HEK293 (cell line): ENCODE measurements around the gene MANSC4.
A peak's percentile ranks its signal among the peaks of the same experiment; 100 is the strongest.

ENCODE experiments used
- CTCF ChIA-PET: fragments of 350-600 bp; formaldehyde crosslinking; extraction: SDS; loops from one replicate; lab custom pipeline; 2021; ENCODE audit warnings: antibody characterized with exemption; lab: Yijun Ruan, JAX
- POLR2A ChIA-PET: fragments of 300-600 bp; formaldehyde crosslinking; extraction: SDS; loops from one replicate; lab custom pipeline; 2020; ENCODE audit warnings: antibody characterized with exemption, inconsistent platforms; lab: Yijun Ruan, JAX
- H3K27ac ChIP-seq: fragments of 200-500 bp; sonication (Bioruptor generic); 2 replicates; pipeline ENCODE4 v1.5.1; 2014; ENCODE audit warnings: low read depth, low read length, control low read depth, inconsistent platforms; ENCODE audit errors: extremely low read depth
- H3K36me3 ChIP-seq, 2 experiments: fragments of 200-500 bp in 1 of 2; sonication (Bioruptor generic) in 1 of 2; 1 replicate in 1 of 2; 2 replicates in 1 of 2; pipeline ENCODE4 v1.5.1; 2014 to 2017; ENCODE audit warnings: inconsistent platforms in 2 of 2, low read length in 2 of 2; ENCODE audit not compliant: control insufficient read depth in 2 of 2, insufficient read depth in 1 of 2
- H3K4me1 ChIP-seq: fragments of 200-500 bp; sonication (Bioruptor generic); 2 replicates; pipeline ENCODE4 v1.5.1; 2014; ENCODE audit warnings: mild to moderate bottlenecking, low read length, inconsistent platforms; ENCODE audit not compliant: control insufficient read depth, insufficient read depth
- H3K4me3 ChIP-seq: 2 replicates; pipeline ENCODE4 v1.5.1; 2011; ENCODE audit warnings: low read depth, mild to moderate bottlenecking, control low read depth, low read length, moderate library complexity
- H3K9me3 ChIP-seq: fragments of 200-500 bp; sonication (Bioruptor generic); 2 replicates; pipeline ENCODE4 v1.5.1; 2014; ENCODE audit warnings: low read depth, low read length, inconsistent platforms; ENCODE audit not compliant: control insufficient read depth, insufficient read depth
- EGR2 ChIP-seq: fragments of 450-650 bp; formaldehyde crosslinking; IDR thresholded peaks from 2 replicates; pipeline ENCODE4 v1.5.1; 2016; ENCODE audit warnings: low read depth, missing biosample characterization, missing genetic modification characterization
- GLIS2 ChIP-seq: fragments of 450-650 bp; formaldehyde crosslinking; IDR thresholded peaks from 2 replicates; pipeline ENCODE4 v1.5.1; 2016; ENCODE audit warnings: missing biosample characterization, missing genetic modification characterization
- MEIS1 ChIP-seq: sonication (generic); formaldehyde crosslinking; IDR thresholded peaks from 2 replicates; pipeline ENCODE4 v1.8.1; 2022; ENCODE audit warnings: missing genetic modification reagents, mild to moderate bottlenecking, borderline replicate concordance
- OVOL3 ChIP-seq: fragments of 450-650 bp; formaldehyde crosslinking; IDR thresholded peaks from 2 replicates; pipeline ENCODE4 v1.5.1; 2016; ENCODE audit warnings: missing biosample characterization, missing genetic modification characterization
- SCRT1 ChIP-seq: fragments of 450-650 bp; formaldehyde crosslinking; IDR thresholded peaks from 2 replicates; pipeline ENCODE4 v1.5.1; 2016; ENCODE audit warnings: missing biosample characterization, missing genetic modification characterization, borderline replicate concordance
- TRIM28 ChIP-seq: IDR thresholded peaks from 2 replicates; pipeline ENCODE4 v1.6.1; 2011; ENCODE audit warnings: low read length, control low read depth, borderline replicate concordance
- YY2 ChIP-seq: fragments of 450-650 bp; formaldehyde crosslinking; IDR thresholded peaks from 2 replicates; pipeline ENCODE4 v1.5.1; 2016; ENCODE audit warnings: missing biosample characterization, missing genetic modification characterization
- ZBTB20 ChIP-seq: fragments of 450-650 bp; formaldehyde crosslinking; IDR thresholded peaks from 2 replicates; pipeline ENCODE4 v1.5.1; 2016; ENCODE audit warnings: missing biosample characterization, missing genetic modification characterization
- ZBTB8A ChIP-seq: fragments of 450-650 bp; formaldehyde crosslinking; IDR thresholded peaks from 2 replicates; pipeline ENCODE4 v1.5.1; 2016; ENCODE audit warnings: missing biosample characterization, missing genetic modification characterization
- ZFHX2 ChIP-seq: fragments of 450-650 bp; formaldehyde crosslinking; conservative IDR thresholded peaks from 2 replicates; pipeline ENCODE4 v1.5.1; 2016; ENCODE audit warnings: missing biosample characterization, missing genetic modification characterization
- ZFP37 ChIP-seq: fragments of 450-650 bp; formaldehyde crosslinking; IDR thresholded peaks from 2 replicates; pipeline ENCODE4 v1.5.1; 2016; ENCODE audit warnings: missing biosample characterization, missing genetic modification characterization
- ZIC2 ChIP-seq: fragments of 450-650 bp; formaldehyde crosslinking; IDR thresholded peaks from 2 replicates; pipeline ENCODE4 v1.5.1; 2016; ENCODE audit warnings: missing biosample characterization, missing genetic modification characterization
- ZNF140 ChIP-seq: fragments of 450-650 bp; formaldehyde crosslinking; IDR thresholded peaks from 2 replicates; pipeline ENCODE4 v1.5.1; 2016; ENCODE audit warnings: missing biosample characterization, missing genetic modification characterization
- ZNF155 ChIP-seq: fragments of 450-650 bp; formaldehyde crosslinking; IDR thresholded peaks from 2 replicates; pipeline ENCODE4 v1.5.1; 2016; ENCODE audit warnings: missing biosample characterization, missing genetic modification characterization
- ZNF23 ChIP-seq: fragments of 450-650 bp; formaldehyde crosslinking; IDR thresholded peaks from 2 replicates; pipeline ENCODE4 v1.5.1; 2016; ENCODE audit warnings: missing biosample characterization, missing genetic modification characterization, borderline replicate concordance
- ZNF341 ChIP-seq: fragments of 450-650 bp; formaldehyde crosslinking; IDR thresholded peaks from 2 replicates; pipeline ENCODE4; 2016; ENCODE audit warnings: low read depth, missing biosample characterization, missing genetic modification characterization
- ZNF501 ChIP-seq: fragments of 450-650 bp; formaldehyde crosslinking; IDR thresholded peaks from 2 replicates; pipeline ENCODE4 v1.5.1; 2016; ENCODE audit warnings: missing biosample characterization, missing genetic modification characterization
- ZNF610 ChIP-seq: fragments of 450-650 bp; formaldehyde crosslinking; IDR thresholded peaks from 2 replicates; pipeline ENCODE4 v1.5.1; 2016; ENCODE audit warnings: missing biosample characterization, missing genetic modification characterization, borderline replicate concordance
- ZNF654 ChIP-seq: fragments of 450-650 bp; formaldehyde crosslinking; IDR thresholded peaks from 2 replicates; pipeline ENCODE4 v1.5.1; 2016; ENCODE audit warnings: low read depth, missing biosample characterization, missing genetic modification characterization
- TF ChIP-seq, protein P1 (sequence below): fragments of 450-650 bp; formaldehyde crosslinking; IDR thresholded peaks from 2 replicates; pipeline ENCODE4 v1.5.1; 2016; ENCODE audit warnings: missing biosample characterization, missing genetic modification characterization
- TF ChIP-seq, protein P2 (sequence below): fragments of 450-650 bp; formaldehyde crosslinking; IDR thresholded peaks from 2 replicates; pipeline ENCODE4 v1.5.1; 2017; ENCODE audit warnings: missing biosample characterization, missing genetic modification characterization
- TF ChIP-seq, protein P3 (sequence below): fragments of 450-650 bp; formaldehyde crosslinking; IDR thresholded peaks from 2 replicates; pipeline ENCODE4 v1.5.1; 2016; ENCODE audit warnings: missing biosample characterization, missing genetic modification characterization, borderline replicate concordance

MANSC4 gene

DNA sequence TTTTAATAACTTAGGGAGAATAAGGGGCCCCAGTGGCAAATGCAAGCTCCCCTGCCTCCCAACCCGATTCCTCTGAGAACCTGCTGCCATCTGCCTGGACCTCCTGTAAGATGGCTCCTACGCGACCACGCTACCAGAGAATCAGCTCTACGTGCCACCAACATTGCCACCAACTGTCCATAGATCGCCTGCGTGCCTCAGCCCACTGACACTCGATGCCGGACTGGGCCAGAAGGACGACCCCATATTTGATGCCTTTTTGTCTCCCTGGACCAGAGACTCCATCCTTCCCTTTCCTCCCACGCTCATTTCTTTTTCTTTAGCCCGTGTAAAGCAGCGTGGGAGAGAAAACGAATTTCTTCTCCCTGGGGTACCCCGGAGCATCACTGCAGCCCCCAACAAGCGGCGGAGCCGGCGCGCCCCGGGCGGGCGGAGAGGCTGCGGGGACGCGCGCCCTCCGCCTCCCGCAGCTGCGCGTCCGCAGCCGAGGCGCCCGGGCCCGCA is 568 bp downstream of the MANSC4 start (continued):
- TF ChIP-seq, protein P1, sequence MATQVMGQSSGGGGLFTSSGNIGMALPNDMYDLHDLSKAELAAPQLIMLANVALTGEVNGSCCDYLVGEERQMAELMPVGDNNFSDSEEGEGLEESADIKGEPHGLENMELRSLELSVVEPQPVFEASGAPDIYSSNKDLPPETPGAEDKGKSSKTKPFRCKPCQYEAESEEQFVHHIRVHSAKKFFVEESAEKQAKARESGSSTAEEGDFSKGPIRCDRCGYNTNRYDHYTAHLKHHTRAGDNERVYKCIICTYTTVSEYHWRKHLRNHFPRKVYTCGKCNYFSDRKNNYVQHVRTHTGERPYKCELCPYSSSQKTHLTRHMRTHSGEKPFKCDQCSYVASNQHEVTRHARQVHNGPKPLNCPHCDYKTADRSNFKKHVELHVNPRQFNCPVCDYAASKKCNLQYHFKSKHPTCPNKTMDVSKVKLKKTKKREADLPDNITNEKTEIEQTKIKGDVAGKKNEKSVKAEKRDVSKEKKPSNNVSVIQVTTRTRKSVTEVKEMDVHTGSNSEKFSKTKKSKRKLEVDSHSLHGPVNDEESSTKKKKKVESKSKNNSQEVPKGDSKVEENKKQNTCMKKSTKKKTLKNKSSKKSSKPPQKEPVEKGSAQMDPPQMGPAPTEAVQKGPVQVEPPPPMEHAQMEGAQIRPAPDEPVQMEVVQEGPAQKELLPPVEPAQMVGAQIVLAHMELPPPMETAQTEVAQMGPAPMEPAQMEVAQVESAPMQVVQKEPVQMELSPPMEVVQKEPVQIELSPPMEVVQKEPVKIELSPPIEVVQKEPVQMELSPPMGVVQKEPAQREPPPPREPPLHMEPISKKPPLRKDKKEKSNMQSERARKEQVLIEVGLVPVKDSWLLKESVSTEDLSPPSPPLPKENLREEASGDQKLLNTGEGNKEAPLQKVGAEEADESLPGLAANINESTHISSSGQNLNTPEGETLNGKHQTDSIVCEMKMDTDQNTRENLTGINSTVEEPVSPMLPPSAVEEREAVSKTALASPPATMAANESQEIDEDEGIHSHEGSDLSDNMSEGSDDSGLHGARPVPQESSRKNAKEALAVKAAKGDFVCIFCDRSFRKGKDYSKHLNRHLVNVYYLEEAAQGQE (tag by site-specific recombination) = no peak
- TF ChIP-seq ZBTB20 (tag by site-specific recombination) (peak; percentile 91), ZIC2 (no peak), ZNF654 (tag by site-specific recombination) (no peak), ZNF501 (tag by site-specific recombination) (0 out of 2 replicates have a peak, but pooled peaks have one; percentile 11), ZFP37 (no peak), TRIM28 (no peak), ZNF140 (no peak), ZNF610 (tag by site-specific recombination) (no peak), GLIS2 (tag by site-specific recombination) (peak; percentile 63; the same call in 1 of the 2 replicates), EGR2 (tag by site-specific recombination) (0 out of 2 replicates have a peak, but pooled peaks have one; percentile 25), ZNF341 (tag by site-specific recombination) (0 out of 2 replicates have a peak, but pooled peaks have one; percentile 3)
- TF ChIP-seq, protein P2, sequence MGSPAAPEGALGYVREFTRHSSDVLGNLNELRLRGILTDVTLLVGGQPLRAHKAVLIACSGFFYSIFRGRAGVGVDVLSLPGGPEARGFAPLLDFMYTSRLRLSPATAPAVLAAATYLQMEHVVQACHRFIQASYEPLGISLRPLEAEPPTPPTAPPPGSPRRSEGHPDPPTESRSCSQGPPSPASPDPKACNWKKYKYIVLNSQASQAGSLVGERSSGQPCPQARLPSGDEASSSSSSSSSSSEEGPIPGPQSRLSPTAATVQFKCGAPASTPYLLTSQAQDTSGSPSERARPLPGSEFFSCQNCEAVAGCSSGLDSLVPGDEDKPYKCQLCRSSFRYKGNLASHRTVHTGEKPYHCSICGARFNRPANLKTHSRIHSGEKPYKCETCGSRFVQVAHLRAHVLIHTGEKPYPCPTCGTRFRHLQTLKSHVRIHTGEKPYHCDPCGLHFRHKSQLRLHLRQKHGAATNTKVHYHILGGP = no peak
- TF ChIP-seq, protein P3, sequence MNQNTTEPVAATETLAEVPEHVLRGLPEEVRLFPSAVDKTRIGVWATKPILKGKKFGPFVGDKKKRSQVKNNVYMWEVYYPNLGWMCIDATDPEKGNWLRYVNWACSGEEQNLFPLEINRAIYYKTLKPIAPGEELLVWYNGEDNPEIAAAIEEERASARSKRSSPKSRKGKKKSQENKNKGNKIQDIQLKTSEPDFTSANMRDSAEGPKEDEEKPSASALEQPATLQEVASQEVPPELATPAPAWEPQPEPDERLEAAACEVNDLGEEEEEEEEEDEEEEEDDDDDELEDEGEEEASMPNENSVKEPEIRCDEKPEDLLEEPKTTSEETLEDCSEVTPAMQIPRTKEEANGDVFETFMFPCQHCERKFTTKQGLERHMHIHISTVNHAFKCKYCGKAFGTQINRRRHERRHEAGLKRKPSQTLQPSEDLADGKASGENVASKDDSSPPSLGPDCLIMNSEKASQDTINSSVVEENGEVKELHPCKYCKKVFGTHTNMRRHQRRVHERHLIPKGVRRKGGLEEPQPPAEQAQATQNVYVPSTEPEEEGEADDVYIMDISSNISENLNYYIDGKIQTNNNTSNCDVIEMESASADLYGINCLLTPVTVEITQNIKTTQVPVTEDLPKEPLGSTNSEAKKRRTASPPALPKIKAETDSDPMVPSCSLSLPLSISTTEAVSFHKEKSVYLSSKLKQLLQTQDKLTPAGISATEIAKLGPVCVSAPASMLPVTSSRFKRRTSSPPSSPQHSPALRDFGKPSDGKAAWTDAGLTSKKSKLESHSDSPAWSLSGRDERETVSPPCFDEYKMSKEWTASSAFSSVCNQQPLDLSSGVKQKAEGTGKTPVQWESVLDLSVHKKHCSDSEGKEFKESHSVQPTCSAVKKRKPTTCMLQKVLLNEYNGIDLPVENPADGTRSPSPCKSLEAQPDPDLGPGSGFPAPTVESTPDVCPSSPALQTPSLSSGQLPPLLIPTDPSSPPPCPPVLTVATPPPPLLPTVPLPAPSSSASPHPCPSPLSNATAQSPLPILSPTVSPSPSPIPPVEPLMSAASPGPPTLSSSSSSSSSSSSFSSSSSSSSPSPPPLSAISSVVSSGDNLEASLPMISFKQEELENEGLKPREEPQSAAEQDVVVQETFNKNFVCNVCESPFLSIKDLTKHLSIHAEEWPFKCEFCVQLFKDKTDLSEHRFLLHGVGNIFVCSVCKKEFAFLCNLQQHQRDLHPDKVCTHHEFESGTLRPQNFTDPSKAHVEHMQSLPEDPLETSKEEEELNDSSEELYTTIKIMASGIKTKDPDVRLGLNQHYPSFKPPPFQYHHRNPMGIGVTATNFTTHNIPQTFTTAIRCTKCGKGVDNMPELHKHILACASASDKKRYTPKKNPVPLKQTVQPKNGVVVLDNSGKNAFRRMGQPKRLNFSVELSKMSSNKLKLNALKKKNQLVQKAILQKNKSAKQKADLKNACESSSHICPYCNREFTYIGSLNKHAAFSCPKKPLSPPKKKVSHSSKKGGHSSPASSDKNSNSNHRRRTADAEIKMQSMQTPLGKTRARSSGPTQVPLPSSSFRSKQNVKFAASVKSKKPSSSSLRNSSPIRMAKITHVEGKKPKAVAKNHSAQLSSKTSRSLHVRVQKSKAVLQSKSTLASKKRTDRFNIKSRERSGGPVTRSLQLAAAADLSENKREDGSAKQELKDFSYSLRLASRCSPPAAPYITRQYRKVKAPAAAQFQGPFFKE (tag by site-specific recombination) = no peak

DNA sequence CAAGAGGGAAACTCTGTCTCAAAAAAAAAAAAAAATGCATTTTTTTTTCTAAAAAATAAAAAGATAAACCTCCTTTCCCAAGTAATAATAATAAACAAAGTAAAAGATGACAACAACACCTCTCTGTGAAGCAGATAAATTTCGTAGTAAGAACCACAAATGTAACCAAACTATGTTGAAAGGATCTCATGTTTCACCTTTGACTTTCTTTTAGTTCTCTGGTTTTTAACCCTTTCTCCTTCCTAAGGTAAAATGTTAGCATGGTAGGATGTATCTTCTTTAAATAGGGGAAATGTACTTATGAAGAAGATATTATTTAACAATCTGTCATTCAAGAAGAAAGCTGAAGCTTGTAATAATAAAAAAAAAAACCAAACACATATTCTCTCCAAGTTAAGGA is 1.8 kb downstream of the MANSC4 start:
- H3K36me3 ChIP-seq = peaks cover 3 to 11% of the 10 kb centered on the region in 2 experiments
- POLR2A ChIA-PET = no interaction called here
- CTCF ChIA-PET = interaction anchor here (0.6 kb wide), 1 partner anchor 715 kb away, joined by 3 read pairs; no protein-coding TSS in a partner anchor
- no peaks in the 10 kb centered on the region for H3K9me3 ChIP-seq
- H3K4me3 ChIP-seq = no peak overlapping the region
- H3K27ac ChIP-seq = no peak overlapping the region
- TF ChIP-seq MEIS1 (no peak), YY2 (no peak), SCRT1 (tag by site-specific recombination) (no peak), OVOL3 (no peak), ZFHX2 (no peak), ZBTB8A (tag by site-specific recombination) (no peak), ZNF23 (no peak), ZNF155 (tag by site-specific recombination) (no peak)
- TF ChIP-seq, all 188 proteins: peak for 0
- peaks cover 10% of the 10 kb centered on the region for H3K4me1 ChIP-seq
